ENCODE measurements around the gene ACSF2. TPM values are rescaled to one million over a fixed set of nuclear protein-coding genes. Genes with fewer than 3 reads are reported as not detected.
"Not testable (repeated sequence)": the region's sequence is repeated elsewhere in the genome, so short reads cannot be mapped to it uniquely, and the experiment has no call there.

ACSF2 gene
- total and polyA plus RNA-seq, 2 experiments from 2014 or later = 43.1 to 47.9 TPM

DNA sequence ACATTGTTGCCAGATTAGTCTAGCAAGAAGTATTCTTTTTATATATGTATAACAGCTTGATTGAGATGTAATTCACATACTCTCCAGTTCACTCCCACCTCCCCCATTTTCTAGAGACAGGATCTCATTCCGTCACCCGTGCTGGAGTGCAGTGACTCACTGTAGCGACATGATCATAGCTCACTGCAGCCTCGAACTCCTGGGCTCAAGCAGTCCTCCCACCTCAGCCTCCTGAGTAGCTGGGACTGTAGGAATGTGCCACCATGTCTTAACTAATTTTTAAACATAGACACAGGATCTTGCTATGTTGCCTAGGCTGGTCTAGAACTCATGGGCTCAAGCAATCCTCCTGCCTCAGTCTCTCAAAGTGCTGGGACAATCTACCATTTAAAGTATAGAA lies 49.3 kb downstream of the ACSF2 start:
- Histone ChIP-seq H3K27me3 (no peaks in the 10 kb centered on the region), H3K4me3 (no peak overlapping the region), H3K36me3 (replicated peaks; ENCODE audit: insufficient read depth, low read depth) (no peaks in the 10 kb centered on the region), H3K9me3 (ENCODE audit: low read depth) (no peaks in the 10 kb centered on the region), H2AFZ (no peak overlapping the region), H3K79me2 (peaks cover 8% of the 10 kb centered on the region), H3K4me1 (ENCODE audit: insufficient read depth) (peaks cover 12% of the 10 kb centered on the region), H4K20me1 (ENCODE audit: insufficient read depth, poor library complexity, severe bottlenecking) (no peaks in the 10 kb centered on the region), H3K4me2 (peak overlapping the region; percentile 73), H3K27ac (no peak overlapping the region), H3K9me2 (replicated peaks; ENCODE audit: insufficient read depth) (no peaks in the 10 kb centered on the region)
- TF ChIP-seq EZH2 (IDR thresholded peaks at IDR 0.05; ENCODE audit: borderline replicate concordance) (no peak), EZH2phosphoT487 (IDR thresholded peaks at IDR 0.05; ENCODE audit: low read depth, severe bottlenecking, unreplicated experiment) (no peak)
- TF ChIP-seq, protein P1, sequence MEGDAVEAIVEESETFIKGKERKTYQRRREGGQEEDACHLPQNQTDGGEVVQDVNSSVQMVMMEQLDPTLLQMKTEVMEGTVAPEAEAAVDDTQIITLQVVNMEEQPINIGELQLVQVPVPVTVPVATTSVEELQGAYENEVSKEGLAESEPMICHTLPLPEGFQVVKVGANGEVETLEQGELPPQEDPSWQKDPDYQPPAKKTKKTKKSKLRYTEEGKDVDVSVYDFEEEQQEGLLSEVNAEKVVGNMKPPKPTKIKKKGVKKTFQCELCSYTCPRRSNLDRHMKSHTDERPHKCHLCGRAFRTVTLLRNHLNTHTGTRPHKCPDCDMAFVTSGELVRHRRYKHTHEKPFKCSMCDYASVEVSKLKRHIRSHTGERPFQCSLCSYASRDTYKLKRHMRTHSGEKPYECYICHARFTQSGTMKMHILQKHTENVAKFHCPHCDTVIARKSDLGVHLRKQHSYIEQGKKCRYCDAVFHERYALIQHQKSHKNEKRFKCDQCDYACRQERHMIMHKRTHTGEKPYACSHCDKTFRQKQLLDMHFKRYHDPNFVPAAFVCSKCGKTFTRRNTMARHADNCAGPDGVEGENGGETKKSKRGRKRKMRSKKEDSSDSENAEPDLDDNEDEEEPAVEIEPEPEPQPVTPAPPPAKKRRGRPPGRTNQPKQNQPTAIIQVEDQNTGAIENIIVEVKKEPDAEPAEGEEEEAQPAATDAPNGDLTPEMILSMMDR (IDR thresholded peaks at IDR 0.05; ENCODE audit: poor library complexity) = no peak
- 75% methylated on average over 4 of the region's 4 CpGs for WGBS (ENCODE audit: low lambda C conversion rate, missing lambda C conversion rate)
- no peak for DNase-seq (ENCODE audit: low spot score)

DNA sequence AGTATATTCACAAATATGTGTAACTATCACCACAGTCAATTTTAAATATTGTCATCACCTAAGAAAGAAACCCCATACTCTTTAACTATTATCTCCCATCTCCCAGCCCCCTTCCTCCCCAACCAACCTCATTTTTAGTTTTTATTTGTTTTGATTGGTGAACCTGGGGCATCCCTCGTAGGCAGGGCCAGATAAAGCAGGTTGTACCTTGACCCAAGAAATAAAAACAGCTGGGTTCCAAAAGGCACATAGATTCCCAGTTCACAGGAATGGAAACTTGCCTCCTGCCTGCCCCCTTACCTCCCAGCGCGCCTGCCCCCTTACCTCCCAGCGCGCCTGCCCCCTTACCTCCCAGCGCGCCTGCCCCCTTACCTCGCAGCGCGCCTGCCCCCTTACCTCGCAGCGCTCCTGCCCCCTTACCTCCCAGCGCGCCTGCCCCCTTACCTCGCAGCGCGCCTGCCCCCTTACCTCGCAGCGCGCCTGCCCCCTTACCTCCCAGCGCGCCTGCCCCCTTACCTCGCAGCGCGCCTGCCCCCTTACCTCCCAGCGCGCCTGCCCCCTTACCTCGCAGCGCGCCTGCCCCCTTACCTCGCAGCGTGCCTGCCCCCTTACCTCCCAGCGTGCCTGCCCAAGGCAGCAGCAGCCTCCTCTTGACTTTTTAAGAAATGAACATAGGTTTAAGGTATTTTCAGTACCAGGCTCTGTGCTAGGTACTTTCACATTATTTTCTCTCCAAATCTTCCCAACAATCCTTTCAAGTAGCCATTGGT lies 49.9 kb downstream of the ACSF2 start:
- DNase-seq (ENCODE audit: low spot score); H3K9me3 ChIP-seq (ENCODE audit: low read depth); H3K4me3 ChIP-seq; H2AFZ ChIP-seq; H3K36me3 ChIP-seq (replicated peaks; ENCODE audit: insufficient read depth, low read depth); H4K20me1 ChIP-seq (ENCODE audit: insufficient read depth, poor library complexity, severe bottlenecking); H3K27ac ChIP-seq; H3K27me3 ChIP-seq; H3K9me2 ChIP-seq (replicated peaks; ENCODE audit: insufficient read depth): not testable (repeated sequence)
- Histone ChIP-seq H3K79me2 (peaks cover 12% of the 10 kb centered on the region), H3K4me2 (peak overlapping the region; percentile 73), H3K4me1 (ENCODE audit: insufficient read depth) (peaks cover 12% of the 10 kb centered on the region)
- WGBS (ENCODE audit: low lambda C conversion rate, missing lambda C conversion rate) = 15% methylated on average over 12 of the region's 33 CpGs

DNA sequence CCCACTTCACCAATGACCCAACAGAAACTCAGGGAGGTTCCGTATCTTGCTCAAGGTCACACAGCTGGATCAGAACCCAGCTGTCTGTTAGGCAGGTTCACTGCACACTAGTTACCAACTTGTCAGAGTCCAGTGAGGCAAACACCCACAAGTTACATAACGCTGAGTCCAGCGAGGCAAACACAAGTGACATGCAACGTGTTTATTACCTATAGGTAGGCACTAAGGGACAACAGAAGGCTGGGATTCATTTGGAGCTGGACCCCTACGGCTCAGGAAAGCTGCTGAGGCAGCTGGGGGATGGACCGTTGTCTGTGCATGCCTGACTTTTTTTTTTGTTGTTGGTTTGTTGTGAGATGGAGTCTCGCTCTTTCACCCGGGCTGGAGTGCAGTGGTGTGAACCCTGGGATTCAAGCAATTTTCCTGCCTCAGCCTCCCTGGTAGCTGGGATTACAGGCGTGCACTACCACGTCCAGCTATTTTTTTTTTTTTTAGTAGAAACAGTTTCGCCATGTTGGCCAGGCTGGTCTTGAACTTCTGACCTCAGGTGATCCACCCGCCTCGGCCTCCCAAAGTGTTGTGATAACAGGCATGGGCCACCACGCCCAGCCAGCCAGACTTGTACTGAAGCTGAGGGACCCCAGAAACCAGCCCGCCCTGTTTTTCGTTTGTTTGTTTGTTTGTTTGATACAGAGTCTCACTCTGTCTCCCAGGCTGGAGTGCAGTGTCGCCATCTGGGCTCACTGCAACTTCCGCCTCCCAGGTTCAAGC lies 50.7 kb downstream of the ACSF2 start:
- peak overlapping the region; percentile 73 for H3K4me2 ChIP-seq
- TF ChIP-seq EZH2phosphoT487 (IDR thresholded peaks at IDR 0.05; ENCODE audit: low read depth, severe bottlenecking, unreplicated experiment) (no peak), EZH2 (IDR thresholded peaks at IDR 0.05; ENCODE audit: borderline replicate concordance) (no peak)
- TF ChIP-seq, protein P1 (IDR thresholded peaks at IDR 0.05; ENCODE audit: poor library complexity) = no peak
- H4K20me1 ChIP-seq (ENCODE audit: insufficient read depth, poor library complexity, severe bottlenecking) = no peaks in the 10 kb centered on the region
- no peak overlapping the region for H3K4me3 ChIP-seq
- 76% methylated on average over 18 of the region's 18 CpGs for WGBS (ENCODE audit: low lambda C conversion rate, missing lambda C conversion rate)
- H3K36me3 ChIP-seq (replicated peaks; ENCODE audit: insufficient read depth, low read depth) = no peaks in the 10 kb centered on the region
- peaks cover 12% of the 10 kb centered on the region for H3K4me1 ChIP-seq (ENCODE audit: insufficient read depth)
- H2AFZ ChIP-seq = no peak overlapping the region
- H3K79me2 ChIP-seq = peaks cover 15% of the 10 kb centered on the region
- H3K9me3 ChIP-seq (ENCODE audit: low read depth) = no peaks in the 10 kb centered on the region
- no peak overlapping the region for H3K27ac ChIP-seq
- H3K9me2 ChIP-seq (replicated peaks; ENCODE audit: insufficient read depth) = no peaks in the 10 kb centered on the region
- peak; percentile 33 for DNase-seq (ENCODE audit: low spot score)
- no peaks in the 10 kb centered on the region for H3K27me3 ChIP-seq

DNA sequence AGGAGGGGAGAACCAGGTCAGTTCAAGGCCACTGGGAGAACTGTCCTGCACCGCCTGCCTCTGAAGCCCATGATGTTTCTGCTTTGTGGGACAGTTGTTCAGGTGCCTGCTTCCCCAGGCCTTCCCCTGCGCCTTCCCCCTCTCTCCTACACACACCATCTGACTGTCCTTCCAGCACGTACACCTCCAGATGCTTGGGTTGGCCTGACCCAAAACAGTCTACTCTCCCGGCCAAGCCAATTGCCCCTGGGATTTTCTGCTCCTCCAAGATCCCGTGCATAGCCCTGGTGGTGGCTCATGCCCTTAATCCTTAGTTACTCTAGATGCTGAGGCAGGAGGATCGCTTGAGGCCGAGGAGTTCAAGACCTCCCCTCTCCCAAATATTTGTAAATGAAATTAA lies 52.0 kb downstream of the ACSF2 start:
- H4K20me1 ChIP-seq (ENCODE audit: insufficient read depth, poor library complexity, severe bottlenecking) = no peaks in the 10 kb centered on the region
- WGBS (ENCODE audit: low lambda C conversion rate, missing lambda C conversion rate) = 87% methylated on average over 7 of the region's 7 CpGs
- peak overlapping the region; percentile 91 for H3K27ac ChIP-seq
- H3K4me1 ChIP-seq (ENCODE audit: insufficient read depth) = peaks cover 15% of the 10 kb centered on the region
- no peaks in the 10 kb centered on the region for H3K9me2 ChIP-seq (replicated peaks; ENCODE audit: insufficient read depth)
- H2AFZ ChIP-seq = peak overlapping the region; percentile 89
- no peaks in the 10 kb centered on the region for H3K9me3 ChIP-seq (ENCODE audit: low read depth)
- no peaks in the 10 kb centered on the region for H3K27me3 ChIP-seq
- TF ChIP-seq EZH2phosphoT487 (IDR thresholded peaks at IDR 0.05; ENCODE audit: low read depth, severe bottlenecking, unreplicated experiment) = no peak
- TF ChIP-seq EZH2 (IDR thresholded peaks at IDR 0.05; ENCODE audit: borderline replicate concordance) = no peak
- TF ChIP-seq, protein P1 (IDR thresholded peaks at IDR 0.05; ENCODE audit: poor library complexity) = no peak
- peak overlapping the region; percentile 86 for H3K4me2 ChIP-seq
- DNase-seq (ENCODE audit: low spot score) = no peak
- peaks cover 15% of the 10 kb centered on the region for H3K79me2 ChIP-seq
- no peaks in the 10 kb centered on the region for H3K36me3 ChIP-seq (replicated peaks; ENCODE audit: insufficient read depth, low read depth)
- H3K4me3 ChIP-seq = no peak overlapping the region
